H9 (cell line): ENCODE data around the gene ADGRB3. TPM values are rescaled to one million over a fixed set of nuclear protein-coding genes. Genes with fewer than 3 reads are reported as not detected.

Experiments used
- DNase-seq: peaks from one replicate; pipeline ENCODE4 v3.0.0-alpha.2; 2017
- H2AFZ ChIP-seq: one replicate; pipeline ENCODE4 v1.6.1; 2013; ENCODE audit warnings: mild to moderate bottlenecking, low read length, control low read depth, moderate library complexity
- H2AK5ac ChIP-seq: 2 replicates; pipeline ENCODE4 v1.6.1; 2013; ENCODE audit warnings: low read length, control low read depth, mixed read lengths; ENCODE audit not compliant: insufficient read length
- H2BK120ac ChIP-seq: one replicate; pipeline ENCODE4 v1.6.1; 2013; ENCODE audit warnings: low read depth, mild to moderate bottlenecking, low read length, control low read depth, inconsistent platforms; ENCODE audit not compliant: poor library complexity, severe bottlenecking
- H2BK12ac ChIP-seq: 2 replicates; pipeline ENCODE4 v1.6.1; 2013; ENCODE audit warnings: low read length, control low read depth, mixed read lengths, low read depth; ENCODE audit not compliant: insufficient read length
- H2BK15ac ChIP-seq: 2 replicates; pipeline ENCODE4 v1.6.1; 2013; ENCODE audit warnings: low read depth, low read length, control low read depth
- H2BK20ac ChIP-seq: one replicate; pipeline ENCODE4 v1.6.1; 2013; ENCODE audit warnings: low read depth, mild to moderate bottlenecking, low read length, control low read depth, inconsistent platforms; ENCODE audit not compliant: poor library complexity, severe bottlenecking
- H2BK5ac ChIP-seq: 2 replicates; pipeline ENCODE4 v1.6.1; 2013; ENCODE audit warnings: low read length, control low read depth, mixed read lengths; ENCODE audit not compliant: insufficient read length
- H3K14ac ChIP-seq: 2 replicates; pipeline ENCODE4 v1.6.1; 2013; ENCODE audit warnings: low read length, control low read depth; ENCODE audit not compliant: insufficient read depth
- H3K18ac ChIP-seq: 2 replicates; pipeline ENCODE4 v1.6.1; 2013; ENCODE audit warnings: low read depth, mild to moderate bottlenecking, mixed read lengths, low read length, control low read depth; ENCODE audit not compliant: insufficient read length
- H3K23ac ChIP-seq: 2 replicates; pipeline ENCODE4 v1.6.1; 2013; ENCODE audit warnings: low read length, control low read depth, mixed read lengths, low read depth; ENCODE audit not compliant: insufficient read length
- H3K23me2 ChIP-seq: 2 replicates; pipeline ENCODE4 v1.6.1; 2013; ENCODE audit warnings: low read depth, mild to moderate bottlenecking, mixed read lengths, low read length, control low read depth; ENCODE audit not compliant: insufficient read length, poor library complexity, severe bottlenecking
- H3K27ac ChIP-seq: 2 replicates; pipeline ENCODE4 v1.5.1; 2013; ENCODE audit warnings: low read length, control low read depth, mixed read lengths, low read depth; ENCODE audit not compliant: insufficient read length
- H3K27me3 ChIP-seq: 2 replicates; pipeline ENCODE4 v1.6.1; 2013; ENCODE audit warnings: low read length, control low read depth, inconsistent platforms; ENCODE audit not compliant: insufficient read depth
- H3K4ac ChIP-seq: 2 replicates; pipeline ENCODE4 v1.6.1; 2013; ENCODE audit warnings: low read depth, mild to moderate bottlenecking, control low read depth, inconsistent platforms, low read length, moderate library complexity
- H3K4me1 ChIP-seq: 2 replicates; pipeline ENCODE4 v1.6.1; 2013; ENCODE audit warnings: low read length, control low read depth, inconsistent platforms; ENCODE audit not compliant: insufficient read depth
- H3K4me2 ChIP-seq: 2 replicates; pipeline ENCODE4 v1.6.1; 2013; ENCODE audit warnings: low read length, control low read depth, mixed read lengths; ENCODE audit not compliant: insufficient read length, insufficient read depth
- H3K56ac ChIP-seq: 2 replicates; pipeline ENCODE4 v1.6.1; 2013; ENCODE audit warnings: low read depth, mild to moderate bottlenecking, mixed read lengths, low read length, control low read depth; ENCODE audit not compliant: insufficient read length
- H3K79me1 ChIP-seq: 2 replicates; pipeline ENCODE4 v1.6.1; 2013; ENCODE audit warnings: low read depth, mild to moderate bottlenecking, moderate library complexity, low read length, control low read depth, inconsistent platforms; ENCODE audit not compliant: insufficient read depth, poor library complexity, severe bottlenecking
- H3K79me2 ChIP-seq: 2 replicates; pipeline ENCODE4 v1.6.1; 2013; ENCODE audit warnings: low read length, control low read depth, inconsistent platforms; ENCODE audit not compliant: insufficient read depth
- H3K9ac ChIP-seq: 2 replicates; pipeline ENCODE4 v1.6.1; 2013; ENCODE audit warnings: low read length, control low read depth, mixed read lengths; ENCODE audit not compliant: insufficient read length; ENCODE audit errors: extremely low read depth
- H3K9me3 ChIP-seq: one replicate; pipeline ENCODE4 v1.6.1; 2013; ENCODE audit warnings: low read depth, low read length, inconsistent platforms; ENCODE audit not compliant: control insufficient read depth
- H3T11ph ChIP-seq: one replicate; pipeline ENCODE4 v1.6.1; 2013; ENCODE audit warnings: mild to moderate bottlenecking, low read length, control low read depth, inconsistent platforms
- H4K20me1 ChIP-seq: one replicate; pipeline ENCODE4 v1.6.1; 2013; ENCODE audit not compliant: control insufficient read depth, insufficient read length, insufficient read depth
- H4K5ac ChIP-seq: 2 replicates; pipeline ENCODE4 v1.6.1; 2013; ENCODE audit warnings: low read depth, mild to moderate bottlenecking, mixed read lengths, low read length, control low read depth; ENCODE audit not compliant: insufficient read length
- H4K8ac ChIP-seq: replicated peaks from 2 replicates; pipeline ENCODE4 v1.6.1; 2013; ENCODE audit warnings: low read length, control low read depth, mixed read lengths, low read depth; ENCODE audit not compliant: insufficient read length
- H4K91ac ChIP-seq: 2 replicates; pipeline ENCODE4 v1.6.1; 2013; ENCODE audit warnings: low read depth, mild to moderate bottlenecking, moderate library complexity, mixed read lengths, low read length, control low read depth; ENCODE audit not compliant: insufficient read length
- H3K27ac Mint-ChIP-seq, 3 experiments: 2 replicates in 2 of 3; 3 replicates in 1 of 3; pipeline ENCODE4 v1.8.0; 2020 to 2021; ENCODE audit warnings: mixed read lengths in 3 of 3, mild to moderate bottlenecking in 1 of 3, moderate library complexity in 1 of 3
- H3K27me3 Mint-ChIP-seq: 2 replicates; pipeline ENCODE4 v1.8.0; 2021; ENCODE audit warnings: low read depth, mild to moderate bottlenecking, moderate library complexity, mixed read lengths
- H3K36me3 Mint-ChIP-seq, 3 experiments: 2 replicates in 2 of 3; 3 replicates in 1 of 3; pipeline ENCODE4 v1.8.0; 2020 to 2021; ENCODE audit warnings: low read depth in 3 of 3, mixed read lengths in 3 of 3; ENCODE audit not compliant: insufficient read depth in 1 of 3
- H3K4me1 Mint-ChIP-seq, 2 experiments: 2 replicates each; pipeline ENCODE4 v1.8.0; 2020; ENCODE audit warnings: mixed read lengths in 2 of 2
- H3K4me3 Mint-ChIP-seq, 2 experiments: 2 replicates in 1 of 2; 3 replicates in 1 of 2; pipeline ENCODE4 v1.8.0; 2020 to 2021; ENCODE audit warnings: mild to moderate bottlenecking in 2 of 2, mixed read lengths in 2 of 2, moderate library complexity in 1 of 2
- H3K9me3 Mint-ChIP-seq, 2 experiments: 2 replicates in 1 of 2; 3 replicates in 1 of 2; pipeline ENCODE4 v1.8.0; 2020; ENCODE audit warnings: mild to moderate bottlenecking in 2 of 2, mixed read lengths in 2 of 2, moderate library complexity in 1 of 2
- CTCF ChIP-seq: fragments of 200-600 bp; sonication (generic); conservative IDR thresholded peaks from 3 replicates; pipeline ENCODE4 v1.8.0; 2021; ENCODE audit warnings: antibody characterized with exemption, mild to moderate bottlenecking
- WGBS: extraction: QIAGEN DNeasy Blood & Tissue Kit; methylation state at CpG from one replicate; pipeline ENCODE4 v1.1.7; 2013; ENCODE audit warnings: missing lambda C conversion rate, low lambda C conversion rate, mixed read lengths; ENCODE audit not compliant: insufficient read length; ENCODE audit errors: extremely low coverage; 5-methylcytosine and 5-hydroxymethylcytosine counted together
- total RNA-seq: library from RNA; stranded (reverse); gene quantifications from 2 replicates; pipeline ENCODE4 v1.2.1, GENCODE V29; 2021

The ADGRB3 gene
- total RNA-seq, 1 experiment from 2014 or later: 0.37 TPM

DNA sequence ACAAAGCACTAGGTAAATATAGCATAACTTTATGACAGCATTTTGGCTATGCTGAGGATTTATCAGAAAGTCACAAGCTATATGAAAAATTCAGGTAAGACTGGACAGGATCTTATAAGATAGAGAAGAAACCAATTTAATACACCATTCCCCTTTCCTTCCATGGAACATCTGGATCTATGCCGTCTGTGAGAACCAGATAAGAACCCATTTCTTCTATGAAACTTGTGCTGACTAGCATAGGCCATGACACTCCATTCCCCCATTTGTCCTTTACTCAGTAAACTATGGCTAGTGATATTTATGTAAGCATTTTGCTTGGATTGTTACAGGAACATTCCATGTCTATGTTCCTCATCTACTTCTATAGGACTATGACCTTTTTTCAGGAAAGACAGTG lies 437.7 kb downstream of the ADGRB3 start:
- Histone ChIP-seq H3K79me1 (no peaks in the 10 kb centered on the region), H3K18ac (no peak overlapping the region), H3K4me2 (no peak overlapping the region), H4K20me1 (no peaks in the 10 kb centered on the region), H4K5ac (no peak overlapping the region), H2AFZ (no peak overlapping the region), H2BK12ac (no peak overlapping the region), H2AK5ac (no peak overlapping the region), H3K14ac (no peak overlapping the region), H3K27ac (no peak overlapping the region), H2BK20ac (no peak overlapping the region), H3K23me2 (no peaks in the 10 kb centered on the region), H3K27me3 (no peaks in the 10 kb centered on the region), H2BK5ac (no peak overlapping the region), H4K91ac (no peak overlapping the region), H3K4ac (no peak overlapping the region), H3K9ac (no peak overlapping the region), H3K23ac (no peak overlapping the region), H2BK15ac (no peak overlapping the region), H3K79me2 (no peaks in the 10 kb centered on the region), H4K8ac (no peak overlapping the region), H3K4me1 (no peaks in the 10 kb centered on the region), H3K9me3 (no peaks in the 10 kb centered on the region), H3T11ph (no peak overlapping the region), H3K56ac (no peak overlapping the region), H2BK120ac (no peak overlapping the region)
- TF ChIP-seq CTCF: no peak
- no peaks in the 10 kb centered on the region for H3K9me3 Mint-ChIP-seq
- no peaks in the 10 kb centered on the region for H3K4me1 Mint-ChIP-seq
- no peaks in the 10 kb centered on the region for H3K27me3 Mint-ChIP-seq
- H3K36me3 Mint-ChIP-seq: no peaks in the 10 kb centered on the region
- H3K4me3 Mint-ChIP-seq: no peak overlapping the region
- no peak overlapping the region; a peak in 1 of 7 replicates for H3K27ac Mint-ChIP-seq
- no peak for DNase-seq
- no CpG with 5 or more reads among the region's 1 CpG for WGBS
